ENCODE results near the gene BARX2.

The BARX2 gene

DNA sequence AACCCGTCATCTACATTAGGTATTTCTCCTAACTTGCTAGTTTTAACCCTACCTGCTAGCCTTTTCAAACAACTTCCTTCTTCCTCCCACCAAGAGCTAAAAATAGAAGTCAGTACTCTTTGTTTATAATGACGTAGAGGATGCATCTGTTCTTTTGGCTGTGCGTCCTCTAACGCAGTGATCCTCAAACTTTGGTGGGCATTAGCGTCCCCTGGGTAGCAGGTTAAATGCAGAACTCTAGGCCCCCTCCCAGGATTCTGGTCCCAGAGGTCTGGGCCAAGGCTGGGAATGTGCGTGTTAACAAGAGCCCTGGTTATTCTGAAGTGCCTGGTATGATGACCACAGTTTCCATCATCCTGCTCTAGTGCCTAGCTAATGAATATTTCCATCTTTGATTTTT lies 67.6 kb downstream of the BARX2 start:
- peak; percentile 7 for DNase-seq

DNA sequence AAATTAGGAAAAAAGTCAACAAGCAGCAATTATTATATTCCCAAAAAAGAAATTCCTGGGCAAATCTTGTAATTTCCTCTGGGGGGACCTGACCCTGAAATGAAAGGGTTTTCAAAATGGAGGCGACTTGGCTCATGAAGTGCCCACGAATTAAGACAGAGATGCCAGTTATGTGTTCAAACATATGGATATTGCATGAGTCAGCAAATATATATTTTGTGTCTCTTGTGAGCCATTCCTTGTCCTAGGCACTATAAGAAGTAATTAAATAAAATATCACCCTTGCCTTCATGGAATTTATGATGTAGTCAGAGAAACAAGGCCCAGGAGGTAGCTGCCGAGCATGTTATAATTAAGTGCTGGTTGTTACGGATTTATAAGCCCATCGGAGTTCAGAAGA lies 68.6 kb downstream of the BARX2 start:
- no peak for DNase-seq

DNA sequence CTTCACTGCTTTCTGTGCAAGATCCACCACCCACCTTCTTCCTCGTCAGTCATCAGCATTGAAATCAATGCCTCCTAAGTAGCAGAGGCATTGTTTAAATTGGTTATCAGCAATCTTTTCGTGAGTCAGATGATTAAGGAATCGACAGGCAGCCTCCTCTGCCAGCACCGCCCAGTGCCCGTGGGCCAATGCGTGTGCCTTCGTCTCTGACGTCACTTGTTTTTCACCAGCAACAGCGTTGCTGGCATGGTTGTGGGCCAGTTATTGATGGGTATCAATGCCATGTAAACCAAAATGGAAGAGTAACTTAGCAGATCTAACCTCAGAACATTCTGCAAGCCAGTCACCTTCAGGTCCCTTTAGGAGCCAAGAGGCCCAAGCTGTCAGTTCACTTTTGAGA lies 69.6 kb downstream of the BARX2 start:
- DNase-seq = no peak

DNA sequence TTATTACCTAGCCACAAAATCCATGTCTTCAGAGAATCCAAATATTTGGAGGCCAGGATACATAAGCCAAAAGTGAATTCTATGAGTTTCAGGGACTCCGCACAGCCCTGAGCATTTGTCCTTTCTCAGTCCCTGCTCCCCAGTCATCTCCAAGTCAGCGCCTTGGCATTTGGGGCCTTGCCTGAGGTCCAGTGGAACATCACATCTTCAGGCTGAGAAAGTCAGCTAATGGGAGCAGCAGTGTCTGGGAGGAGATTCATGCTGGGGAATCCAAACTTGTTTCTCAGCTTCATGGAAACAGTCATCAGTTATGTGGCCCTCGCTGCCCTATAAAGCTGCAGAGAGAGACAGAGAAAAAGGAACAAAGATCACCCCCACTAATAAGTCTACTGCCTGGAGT lies 70.9 kb downstream of the BARX2 start:
- no peak for DNase-seq

DNA sequence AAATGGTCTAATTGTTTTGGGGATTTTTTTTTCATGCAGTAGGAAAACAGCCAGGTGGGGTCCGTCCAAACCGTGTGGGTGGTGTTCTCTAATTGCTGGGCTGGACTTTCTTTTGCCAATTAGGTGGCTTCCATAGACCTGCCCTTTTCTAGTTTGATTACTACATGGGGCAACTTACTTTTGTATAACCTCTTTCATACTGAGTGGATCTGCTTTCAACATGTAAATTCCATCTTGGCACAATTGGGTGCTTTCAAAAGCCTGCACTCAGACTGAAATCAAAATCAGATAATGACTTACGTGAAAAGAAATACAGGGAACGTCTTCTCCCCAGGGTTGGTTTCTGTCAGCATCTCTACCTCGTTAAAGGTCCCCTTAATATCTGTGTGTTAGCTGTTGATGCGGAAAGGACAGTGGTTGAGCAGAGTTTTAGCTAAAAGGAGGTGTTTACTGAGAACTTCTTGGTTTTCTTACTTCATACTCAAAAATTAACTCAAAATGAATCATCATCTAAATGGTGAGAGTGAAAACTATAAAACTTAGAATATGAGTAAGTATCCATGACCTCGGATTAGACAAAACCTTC lies 72.1 kb downstream of the BARX2 start:
- DNase-seq = no peak

DNA sequence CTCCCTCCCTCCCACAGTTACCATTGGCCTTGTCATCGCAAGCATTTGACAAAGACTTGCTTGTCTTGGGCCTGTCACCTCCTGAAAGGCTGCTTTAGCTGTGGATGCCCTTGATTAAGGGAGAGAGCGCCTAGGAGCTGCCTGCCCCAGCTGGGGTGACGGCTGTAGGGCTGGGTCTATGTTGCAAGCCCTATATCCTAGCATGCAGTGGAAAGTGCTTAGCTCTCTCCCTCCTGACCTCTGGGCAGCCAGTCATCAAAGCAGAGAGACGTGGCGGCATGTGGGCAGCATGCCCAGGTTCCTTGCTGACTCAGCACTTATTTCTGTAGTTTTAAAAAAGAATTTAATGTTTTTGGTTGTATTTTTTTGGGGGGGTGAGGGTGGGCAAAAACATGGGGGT lies 75.9 kb downstream of the BARX2 start:
- peak; percentile 7 for DNase-seq

DNA sequence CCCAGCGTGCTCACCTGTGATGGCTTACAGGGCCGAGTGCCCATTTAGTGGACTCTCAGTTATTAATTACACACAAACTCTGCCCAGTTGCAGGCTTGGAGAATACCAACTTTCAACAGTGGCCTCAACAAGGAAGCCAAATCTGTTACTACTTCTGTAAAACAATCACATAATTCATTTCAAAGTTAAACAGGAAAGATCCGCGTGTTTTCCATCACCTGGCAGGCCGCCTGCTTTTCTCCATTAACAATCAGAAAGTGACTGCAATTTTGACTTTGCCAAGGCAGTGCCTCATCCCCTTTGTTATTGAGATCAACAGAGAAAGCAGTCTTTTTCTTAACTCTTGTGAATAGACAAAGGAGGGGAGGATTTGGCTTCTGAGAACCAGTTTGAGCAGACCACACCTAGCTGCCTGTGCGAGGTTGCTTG lies 77.7 kb downstream of the BARX2 start:
- DNase-seq = no peak

DNA sequence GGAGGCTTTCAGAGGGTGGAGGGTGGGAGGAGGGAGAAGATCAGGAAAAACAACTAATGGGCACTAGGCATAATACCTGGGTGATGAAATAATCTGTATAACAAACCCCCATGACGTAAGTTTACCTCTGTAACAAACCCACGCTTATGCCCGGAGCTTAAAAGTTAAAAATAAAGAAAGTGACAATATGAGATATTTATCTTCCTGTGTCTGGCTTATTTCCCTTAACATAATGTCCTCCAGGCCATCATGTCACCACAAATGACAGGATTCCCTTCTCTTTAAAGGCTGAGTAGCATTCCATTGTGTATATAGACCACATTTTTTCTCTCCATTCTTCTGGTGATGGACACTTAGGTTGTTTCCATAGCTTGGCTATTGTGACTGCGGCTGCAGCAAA lies 79.5 kb downstream of the BARX2 start:
- DNase-seq = no peak

DNA sequence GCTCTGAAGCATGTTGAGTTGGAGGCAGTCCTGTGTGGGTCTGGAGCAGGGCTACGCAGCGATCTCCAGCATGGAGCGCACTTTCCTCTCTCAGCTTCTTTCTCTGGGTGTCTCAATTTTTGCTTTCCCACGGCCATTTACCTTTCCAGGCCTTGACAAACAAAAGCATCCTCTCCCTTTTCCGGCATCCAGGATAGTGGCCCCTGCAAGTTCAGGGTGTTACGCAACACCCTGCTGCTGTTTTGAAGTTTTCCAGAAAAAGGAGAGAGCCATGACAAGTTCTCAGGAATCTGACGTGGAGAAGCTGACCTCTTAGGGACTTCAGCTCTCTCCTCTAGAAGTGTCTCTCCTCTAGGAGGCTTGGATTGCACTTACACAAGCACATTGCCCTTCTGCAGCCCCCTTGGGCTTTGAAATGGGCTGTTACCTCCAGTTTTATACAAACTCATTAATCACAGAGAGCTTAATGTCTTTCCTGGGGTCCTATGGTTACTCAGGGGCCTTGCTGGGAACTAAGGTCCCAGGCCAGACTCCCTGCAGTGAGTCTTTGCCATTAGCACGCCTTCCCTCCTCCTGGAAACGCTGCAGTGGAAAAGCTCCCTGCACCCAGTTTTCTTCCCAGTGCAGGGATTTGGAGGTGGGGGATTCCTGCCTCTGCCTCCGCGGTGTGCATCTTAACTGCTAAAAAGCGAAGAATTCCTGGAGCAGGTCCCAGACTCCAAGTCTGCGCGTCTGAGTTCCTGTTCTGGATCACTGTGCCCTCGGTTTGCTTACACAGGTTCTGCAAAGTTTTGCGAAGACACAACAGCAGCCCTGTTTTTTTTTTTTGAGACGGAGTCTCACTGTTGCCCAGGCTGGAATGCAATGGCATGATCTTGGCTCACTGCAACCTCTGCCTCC lies 80.4 kb downstream of the BARX2 start:
- no peak for DNase-seq

DNA sequence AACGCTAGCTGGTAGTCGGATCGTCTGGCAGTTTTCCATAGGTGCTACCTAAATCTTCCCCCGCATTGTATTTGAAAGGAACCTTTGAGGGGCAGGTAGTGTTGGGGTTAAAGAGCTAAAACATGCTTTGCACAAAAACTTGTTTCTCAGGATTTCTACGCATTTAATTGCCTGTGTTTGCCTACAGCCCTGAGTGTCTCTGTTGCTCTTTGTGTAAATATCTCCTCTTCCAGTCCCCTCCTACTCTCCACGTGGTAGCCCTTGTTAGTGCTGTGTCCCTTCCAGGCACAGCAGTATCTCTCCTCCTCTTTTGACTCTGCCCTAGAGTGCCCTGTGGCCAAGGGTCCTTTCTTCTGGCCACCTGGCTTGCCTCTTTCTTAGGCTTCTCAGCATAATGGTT lies 81.7 kb downstream of the BARX2 start:
- no peak for DNase-seq

DNA sequence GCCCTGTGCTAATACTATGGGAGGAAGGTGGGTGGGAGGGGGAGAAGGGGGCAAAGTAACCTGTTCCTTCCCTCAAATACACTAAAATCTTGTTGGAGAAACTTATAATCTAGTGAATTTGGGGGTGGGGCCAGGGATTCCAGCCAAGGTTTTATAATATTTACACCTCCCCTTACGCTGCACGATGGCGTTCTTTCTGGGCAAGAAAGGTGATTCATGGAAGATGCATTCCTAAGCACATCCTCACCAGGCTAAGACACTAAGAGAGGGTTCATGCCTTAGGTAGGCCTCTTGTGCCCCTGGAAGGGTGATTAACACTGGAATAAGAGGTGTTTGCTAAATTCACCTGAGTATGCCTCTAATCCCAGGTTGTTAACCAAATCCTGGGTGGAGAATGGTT lies 82.6 kb downstream of the BARX2 start:
- no peak for DNase-seq

DNA sequence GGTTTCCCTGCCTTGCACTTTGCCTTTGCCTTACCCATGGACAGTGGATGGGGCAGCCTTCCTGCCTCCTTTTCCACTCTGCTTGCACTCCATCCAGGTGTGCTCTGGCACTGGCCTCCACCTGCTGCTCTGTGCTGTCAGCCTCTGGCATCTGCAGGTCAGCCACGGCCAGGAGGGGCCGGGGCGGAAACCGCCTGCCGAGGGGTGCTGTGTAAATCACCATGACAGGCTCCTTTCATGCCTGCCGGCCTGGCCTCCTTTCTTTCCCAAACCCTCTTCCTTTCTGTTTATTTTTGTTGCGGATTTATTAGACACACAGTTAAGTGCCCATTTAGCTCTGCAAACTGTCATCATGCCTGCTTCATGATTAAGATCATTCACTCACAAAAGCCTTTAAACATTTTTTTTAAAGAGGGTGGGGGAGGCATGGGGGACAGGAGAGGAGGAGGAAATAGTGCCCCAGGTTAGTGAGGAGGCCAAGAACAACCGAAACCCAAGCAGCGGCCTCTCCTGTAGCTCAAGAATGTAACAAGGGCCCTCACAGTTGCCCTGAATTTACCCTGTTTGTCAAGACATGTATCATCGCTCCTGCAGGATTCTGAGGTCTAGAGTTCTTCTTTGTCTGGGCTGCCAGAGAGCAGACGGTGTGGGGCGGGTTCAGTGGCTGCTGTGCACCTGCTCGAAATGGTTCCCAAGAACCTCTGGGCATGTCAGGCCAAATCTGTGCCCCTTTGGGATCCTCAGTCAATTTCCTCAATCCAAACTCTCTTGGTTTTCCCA lies 83.3 kb downstream of the BARX2 start:
- no peak for DNase-seq

DNA sequence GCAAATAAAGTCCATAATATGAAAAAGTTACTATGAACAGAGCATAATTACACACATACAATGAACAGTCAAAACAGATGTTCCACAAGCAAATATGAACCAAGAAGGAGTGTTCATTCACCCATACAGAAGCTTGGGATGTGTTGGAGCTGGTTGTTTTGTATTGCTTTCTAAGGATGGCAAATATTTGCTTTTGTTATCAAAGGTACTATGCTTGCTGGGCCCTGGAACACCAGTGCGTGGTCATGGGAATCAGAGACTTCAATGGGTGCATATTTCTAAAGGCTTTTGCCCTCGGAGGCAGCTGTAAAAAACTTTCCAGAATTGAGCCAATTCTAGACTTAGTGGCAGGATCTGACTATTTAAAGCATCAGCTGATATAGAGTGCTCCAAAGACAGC lies 85.1 kb downstream of the BARX2 start:
- DNase-seq = no peak

DNA sequence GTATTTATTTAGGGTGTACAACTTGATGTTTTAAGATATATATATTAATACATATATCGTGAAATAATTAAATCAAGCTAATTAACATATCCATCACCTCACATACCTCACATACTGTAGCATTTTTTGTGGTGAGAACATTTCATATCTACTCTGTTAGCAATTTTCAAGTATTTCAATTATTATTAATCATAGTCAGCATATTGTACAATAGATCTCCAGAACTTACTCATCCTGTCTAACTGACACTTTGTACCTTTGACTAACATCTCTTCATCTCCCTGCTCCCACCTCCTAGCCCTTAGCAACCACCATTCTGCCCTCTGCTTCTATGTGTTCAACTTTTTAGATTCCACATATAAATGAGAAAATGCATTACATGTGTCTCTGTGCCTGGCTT lies 108.4 kb downstream of the BARX2 start:
- no peak for DNase-seq

DNA sequence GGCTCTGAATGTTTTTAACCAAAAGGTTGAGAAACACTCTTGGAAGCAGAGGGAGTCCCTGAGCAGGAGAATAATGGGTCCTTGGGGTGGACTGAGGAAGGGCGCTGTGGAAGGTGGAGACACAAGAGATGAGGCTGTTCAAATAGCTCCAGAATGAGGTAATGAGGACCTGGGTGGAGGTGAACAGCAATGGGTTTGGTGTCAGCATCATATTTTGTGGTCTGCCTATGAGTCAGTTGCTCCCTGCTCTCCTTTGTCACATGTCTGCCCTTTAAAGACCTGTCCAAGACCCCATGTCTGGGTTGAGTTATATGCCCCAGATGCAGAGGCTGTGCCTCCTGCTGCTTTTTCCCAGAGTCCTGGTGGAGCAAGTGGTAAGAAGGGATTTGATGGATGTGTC lies 113.6 kb downstream of the BARX2 start:
- no peak for DNase-seq

DNA sequence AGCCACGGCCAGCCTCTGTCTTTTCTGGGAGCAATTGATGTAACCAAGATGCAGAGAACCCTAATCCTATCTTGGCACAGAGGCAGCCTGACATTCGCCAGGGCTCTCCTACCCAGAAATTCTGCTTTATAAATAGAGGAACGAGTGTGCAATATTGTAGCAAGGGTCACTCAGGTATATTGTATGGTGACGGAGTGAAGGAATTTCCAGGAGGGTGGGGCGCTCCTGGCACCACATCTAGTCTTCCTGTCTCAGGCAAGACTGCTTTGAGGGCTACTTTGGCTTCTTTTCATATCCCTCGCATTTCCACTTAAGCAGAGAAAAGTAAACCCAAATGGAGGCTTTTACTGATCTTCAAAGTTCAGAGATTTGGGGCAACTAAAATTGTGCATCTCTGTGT lies 114.4 kb downstream of the BARX2 start:
- DNase-seq = no peak

DNA sequence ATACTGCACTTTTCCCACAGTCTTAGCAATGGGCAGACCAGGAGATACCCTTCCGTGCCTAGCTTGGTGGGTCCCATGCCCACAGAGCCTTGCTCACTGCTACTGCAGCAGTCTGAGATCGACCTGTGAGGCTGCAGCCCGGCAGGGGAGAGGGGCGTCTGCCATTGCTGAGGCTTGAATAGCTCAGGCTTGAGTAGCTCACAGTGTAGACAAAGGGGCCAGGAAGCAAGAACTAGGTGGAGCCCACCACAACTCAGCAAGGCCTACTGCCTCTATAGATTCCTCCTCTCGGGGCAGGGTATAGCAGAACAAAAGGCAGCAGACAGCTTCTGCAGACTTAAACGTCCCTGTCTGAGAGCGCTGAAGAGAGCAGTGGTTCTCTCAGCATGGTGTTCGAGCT lies 118.1 kb downstream of the BARX2 start:
- DNase-seq = no peak

Measured in hematopoietic multipotent progenitor cell treated with erythropoietin and hydrocortisone succinate and interleukin-3 and kit ligand, for 4 days (in vitro differentiated cells).